Activated CD8-positive, alpha-beta memory T cell treated with anti-CD3 and anti-CD28 coated beads for 1 hour (primary cell): ENCODE results near the gene EMX2.

ENCODE experiments used
- DNase-seq, 2 donors: peaks; one replicate each; pipeline ENCODE4 v3.0.0-alpha.2; 2020; ENCODE audit warnings: low read depth in 1 of 2; ENCODE audit errors: extremely low read depth in 1 of 2

The EMX2 gene

GRCh38 chr10:117543225-117544003 lies 868 bp downstream of the EMX2 start:
- no peak for DNase-seq

- no peak for DNase-seq
These were observed 1.6 kb downstream of the EMX2 start for GRCh38 chr10:117544004-117544701.

- no peak for DNase-seq
These were observed 2.2 kb downstream of the EMX2 start for GRCh38 chr10:117544711-117545140.

GRCh38 chr10:117545141-117546019 lies 2.8 kb downstream of the EMX2 start:
- no peak for DNase-seq

GRCh38 chr10:117546020-117546580 lies 3.6 kb downstream of the EMX2 start:
- DNase-seq = no peak

GRCh38 chr10:117546581-117547015 lies 4.1 kb downstream of the EMX2 start:
- DNase-seq = no peak

GRCh38 chr10:117547016-117547715 lies 4.6 kb downstream of the EMX2 start:
- no peak for DNase-seq

- no peak for DNase-seq
These were observed 5.4 kb downstream of the EMX2 start for GRCh38 chr10:117547716-117548668.

GRCh38 chr10:117549100-117549585 lies 6.6 kb downstream of the EMX2 start:
- no peak for DNase-seq

- no peak for DNase-seq
These were observed 7.5 kb downstream of the EMX2 start for GRCh38 chr10:117550076-117550475.

GRCh38 chr10:117550599-117551329 lies 8.2 kb downstream of the EMX2 start:
- no peak for DNase-seq

- DNase-seq = no peak
These were observed 9.0 kb downstream of the EMX2 start for GRCh38 chr10:117551330-117552155.

- DNase-seq = no peak
These were observed 9.6 kb downstream of the EMX2 start for GRCh38 chr10:117552156-117552631.

- DNase-seq = no peak
These were observed 10.2 kb downstream of the EMX2 start for GRCh38 chr10:117552701-117553141.

- DNase-seq = no peak
These were observed 10.7 kb downstream of the EMX2 start for GRCh38 chr10:117553142-117553814.

- DNase-seq = no peak
These were observed 11.2 kb downstream of the EMX2 start for GRCh38 chr10:117553815-117554172.
